HG03354 (cell line): Measurements from ENCODE around the gene CT47A1.
"Not testable (repeated sequence)": the region's sequence is repeated elsewhere in the genome, so short reads cannot be mapped to it uniquely, and the experiment has no call there.

Experiments
- ATAC-seq: cut with Tn5 transposase; IDR thresholded peaks from one replicate; pipeline ENCODE4 v1.9.1; 2021; ENCODE audit warnings: mild to moderate bottlenecking; ENCODE audit not compliant: unreplicated experiment, poor library complexity, severe bottlenecking

Gene CT47A1

GRCh38 chrX:120985660-120986059 lies at the start of gene CT47A1:
TSS of gene CT47A1 (minus strand) at chrX:120985760. CDS start at chrX:120985529, 231 bp downstream.
- ATAC-seq, result not testable (repeated sequence)

GRCh38 chrX:121032531-121032930 lies 47.0 kb upstream of the CT47A1 start:
- ATAC-seq, result no peak

- ATAC-seq, result no peak
Observed at GRCh38 chrX:121030083-121030482, 44.5 kb upstream of the CT47A1 start.

DNA sequence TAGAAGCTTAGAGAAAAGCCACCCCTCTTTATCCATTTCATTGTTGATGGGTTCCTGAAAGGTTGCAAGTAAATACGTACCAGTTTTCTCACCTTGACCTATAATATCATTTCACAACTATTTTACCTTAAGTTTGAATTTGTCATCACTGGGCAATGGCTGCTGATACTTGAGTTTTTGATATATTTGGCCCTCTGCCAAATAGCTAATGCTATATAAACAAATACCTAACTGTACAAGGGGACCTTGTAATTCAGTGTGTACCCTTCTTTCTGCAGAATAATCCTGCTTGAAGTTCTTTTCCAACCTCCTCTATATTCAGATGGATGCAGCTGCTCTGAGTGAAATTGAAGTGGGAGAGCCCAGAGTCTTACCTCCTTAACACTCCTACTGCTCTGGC lies 42.9 kb upstream of the CT47A1 start:
- no peak for ATAC-seq

- ATAC-seq, result no peak
Observed at GRCh38 chrX:121014826-121015225, 29.3 kb upstream of the CT47A1 start.

GRCh38 chrX:121013897-121014455 lies 28.4 kb upstream of the CT47A1 start:
- ATAC-seq, result no peak

DNA sequence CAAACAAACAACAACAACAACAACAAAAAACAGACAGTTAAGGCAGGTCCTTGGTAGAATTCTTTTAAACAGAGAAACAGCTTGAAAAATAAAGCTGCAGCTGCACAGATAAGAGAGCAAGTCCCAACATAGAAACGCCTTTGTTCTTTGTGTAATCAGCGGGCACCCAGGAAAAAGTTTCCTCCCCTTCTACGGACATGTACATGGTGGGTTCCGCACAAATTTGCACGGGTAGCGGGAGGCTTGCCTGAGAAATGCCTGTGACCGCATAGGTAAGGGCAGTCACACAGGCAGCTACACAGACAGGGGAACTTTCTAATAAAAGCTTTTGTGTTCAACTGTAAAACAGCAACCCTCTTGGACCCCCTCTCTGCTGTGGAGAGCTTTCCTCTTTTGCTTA lies 25.7 kb upstream of the CT47A1 start:
- no peak for ATAC-seq

DNA sequence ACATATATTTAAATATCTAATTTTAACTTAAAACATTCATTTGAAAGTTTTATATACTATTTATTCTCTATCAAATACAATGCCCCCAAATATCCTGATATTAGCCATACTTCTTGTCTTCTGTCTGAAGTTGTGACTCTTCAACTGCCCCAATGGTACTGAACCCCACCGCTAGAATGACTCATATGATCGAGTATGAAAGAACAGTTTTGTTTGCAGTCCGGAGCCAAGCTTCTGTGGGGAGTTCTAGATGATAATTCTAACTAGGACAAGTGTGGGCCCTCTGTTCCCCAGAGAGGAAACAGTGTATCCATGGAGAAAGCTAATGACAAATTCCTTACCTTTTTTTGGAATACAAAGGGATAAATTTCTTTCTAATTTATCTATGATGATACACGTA lies 24.7 kb upstream of the CT47A1 start:
- no peak for ATAC-seq

- no peak for ATAC-seq
Observed at GRCh38 chrX:121009764-121010163, 24.2 kb upstream of the CT47A1 start.

- ATAC-seq, result no peak
Observed at GRCh38 chrX:121008920-121009319, 23.4 kb upstream of the CT47A1 start.

- peak; percentile 53 for ATAC-seq
Observed at GRCh38 chrX:121000589-121000988, 15.0 kb upstream of the CT47A1 start.

GRCh38 chrX:120999413-120999812 lies 13.9 kb upstream of the CT47A1 start:
- ATAC-seq, result peak; percentile 44

DNA sequence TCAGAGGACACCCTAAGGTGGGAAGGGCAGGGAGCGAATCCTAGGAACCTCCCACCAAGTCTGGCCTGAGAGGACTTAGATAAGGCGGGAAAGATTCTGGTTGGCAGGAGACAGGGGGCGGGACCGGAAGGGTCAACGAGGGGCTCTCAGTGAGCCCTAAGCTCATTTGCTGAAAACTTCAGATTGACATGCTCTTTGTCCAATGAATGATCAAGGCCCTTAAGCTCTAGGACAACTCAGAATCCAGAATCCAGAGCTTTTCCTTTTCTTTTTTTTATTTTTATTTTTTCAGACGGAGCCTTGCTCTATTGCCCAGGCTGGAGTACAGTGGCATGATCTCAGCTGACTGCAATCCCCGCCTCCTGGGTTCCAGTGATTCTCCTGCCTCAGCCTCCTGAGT lies 29.1 kb downstream of the CT47A1 start, which contains the start of gene CT47A7:
TSS of gene CT47A7 (minus strand) at position 101 of the 400 bp plus-strand sequence. CDS start 255 bp downstream, outside the sequence.
- ATAC-seq, result not testable (repeated sequence)
